Measurements from ENCODE around the gene CTSK.
"Not testable (repeated sequence)": the region's sequence is repeated elsewhere in the genome, so short reads cannot be mapped to it uniquely, and the experiment has no call there.

The CTSK gene

GRCh38 chr1:150808121-150808520 lies at the start of gene CTSK:
CTSK (minus strand) TSS chr1:150808260; CDS start chr1:150806805, 1,455 bp downstream.
- Histone ChIP-seq H3K9ac (ENCODE audit: low read depth, low read length) (no peak within 1 kb of the TSS; the same call in 1 of the 2 replicates), H3K36me3 (ENCODE audit: insufficient read depth, low read length) (peaks cover 5% of the 10 kb centered on the region; the same call in 1 of the 2 replicates), H3K9me3 (ENCODE audit: control insufficient read depth, insufficient read depth, low read length) (no peaks in the 10 kb centered on the region), H3K4me1 (ENCODE audit: insufficient read depth, low read length) (peaks cover 28% of the 10 kb centered on the region)

GRCh38 chr1:150852734-150853133 lies 44.7 kb upstream of the CTSK start:
- H3K4me1 ChIP-seq (ENCODE audit: insufficient read depth, low read length); H3K9ac ChIP-seq (ENCODE audit: low read depth, low read length); H3K36me3 ChIP-seq (ENCODE audit: insufficient read depth, low read length); H3K9me3 ChIP-seq (ENCODE audit: control insufficient read depth, insufficient read depth, low read length): not testable (repeated sequence)

DNA sequence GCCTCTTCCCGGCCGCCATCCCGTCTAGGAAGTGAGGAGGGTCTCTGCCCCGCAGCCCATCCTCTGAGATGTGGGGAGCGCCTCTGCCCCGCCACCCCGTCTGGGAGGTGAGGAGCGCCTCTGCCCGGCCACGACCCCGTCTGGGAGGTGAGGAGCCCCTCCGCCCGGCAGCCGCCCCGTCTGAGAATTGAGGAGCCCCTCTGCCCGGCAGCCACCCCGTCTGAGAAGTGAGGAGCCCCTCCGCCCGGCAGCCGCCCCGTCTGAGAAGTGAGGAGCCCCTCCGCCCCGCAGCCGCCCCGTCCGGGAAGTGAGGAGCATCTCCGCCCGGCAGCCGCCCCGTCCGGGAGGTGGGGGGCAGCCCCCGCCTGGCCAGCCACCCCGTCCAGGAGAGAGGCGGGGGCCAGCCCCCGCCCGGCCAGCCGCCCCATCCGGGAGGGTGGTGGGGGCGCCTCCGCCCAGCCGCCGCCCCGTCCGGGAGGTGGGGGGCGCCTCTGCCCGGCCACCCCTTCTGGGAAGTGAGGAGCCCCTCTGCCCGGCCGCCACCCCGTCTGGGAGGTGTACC lies 42.8 kb upstream of the CTSK start:
- H3K9ac ChIP-seq (ENCODE audit: low read depth, low read length); H3K4me1 ChIP-seq (ENCODE audit: insufficient read depth, low read length); H3K36me3 ChIP-seq (ENCODE audit: insufficient read depth, low read length); H3K9me3 ChIP-seq (ENCODE audit: control insufficient read depth, insufficient read depth, low read length): not testable (repeated sequence)

- H3K36me3 ChIP-seq (ENCODE audit: insufficient read depth, low read length) = no peaks in the 10 kb centered on the region; the same call in 1 of the 2 replicates
- no peaks in the 10 kb centered on the region for H3K9me3 ChIP-seq (ENCODE audit: control insufficient read depth, insufficient read depth, low read length)
- no peaks in the 10 kb centered on the region for H3K4me1 ChIP-seq (ENCODE audit: insufficient read depth, low read length)
- no peak overlapping the region for H3K9ac ChIP-seq (ENCODE audit: low read depth, low read length)
Observed at GRCh38 chr1:150846473-150847146, 38.5 kb upstream of the CTSK start.

GRCh38 chr1:150843474-150843873 lies 35.4 kb upstream of the CTSK start:
- H3K9me3 ChIP-seq (ENCODE audit: control insufficient read depth, insufficient read depth, low read length) = no peaks in the 10 kb centered on the region
- no peaks in the 10 kb centered on the region for H3K4me1 ChIP-seq (ENCODE audit: insufficient read depth, low read length)
- H3K9ac ChIP-seq (ENCODE audit: low read depth, low read length) = no peak overlapping the region
- H3K36me3 ChIP-seq (ENCODE audit: insufficient read depth, low read length) = no peaks in the 10 kb centered on the region; the same call in 1 of the 2 replicates

- Histone ChIP-seq H3K36me3 (ENCODE audit: insufficient read depth, low read length) (no peaks in the 10 kb centered on the region), H3K4me1 (ENCODE audit: insufficient read depth, low read length) (no peaks in the 10 kb centered on the region), H3K9ac (ENCODE audit: low read depth, low read length) (no peak overlapping the region), H3K9me3 (ENCODE audit: control insufficient read depth, insufficient read depth, low read length) (no peaks in the 10 kb centered on the region)
Observed at GRCh38 chr1:150842964-150843363, 34.9 kb upstream of the CTSK start.

DNA sequence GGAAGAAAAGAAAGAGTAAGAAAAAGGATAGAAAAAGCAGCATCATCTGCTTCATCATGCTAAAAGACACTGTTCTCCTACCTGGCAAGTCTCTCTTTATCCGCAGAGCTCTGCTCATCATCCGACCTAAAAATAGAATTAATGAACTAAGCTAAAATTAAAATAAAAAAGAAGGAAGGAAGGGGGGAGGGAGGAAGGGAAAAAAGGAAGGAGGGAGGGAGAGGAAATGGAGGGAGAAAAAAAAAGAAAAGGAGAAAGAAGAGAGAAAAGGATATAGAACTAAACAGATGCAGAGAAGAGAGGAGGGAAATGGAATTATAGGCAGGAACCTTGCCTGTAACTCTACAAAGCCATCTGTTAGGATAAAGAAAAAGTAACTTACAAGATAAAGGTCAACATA lies 34.3 kb upstream of the CTSK start:
- Histone ChIP-seq H3K4me1 (ENCODE audit: insufficient read depth, low read length) (no peaks in the 10 kb centered on the region), H3K36me3 (ENCODE audit: insufficient read depth, low read length) (no peaks in the 10 kb centered on the region), H3K9ac (ENCODE audit: low read depth, low read length) (no peak overlapping the region), H3K9me3 (ENCODE audit: control insufficient read depth, insufficient read depth, low read length) (no peaks in the 10 kb centered on the region)

DNA sequence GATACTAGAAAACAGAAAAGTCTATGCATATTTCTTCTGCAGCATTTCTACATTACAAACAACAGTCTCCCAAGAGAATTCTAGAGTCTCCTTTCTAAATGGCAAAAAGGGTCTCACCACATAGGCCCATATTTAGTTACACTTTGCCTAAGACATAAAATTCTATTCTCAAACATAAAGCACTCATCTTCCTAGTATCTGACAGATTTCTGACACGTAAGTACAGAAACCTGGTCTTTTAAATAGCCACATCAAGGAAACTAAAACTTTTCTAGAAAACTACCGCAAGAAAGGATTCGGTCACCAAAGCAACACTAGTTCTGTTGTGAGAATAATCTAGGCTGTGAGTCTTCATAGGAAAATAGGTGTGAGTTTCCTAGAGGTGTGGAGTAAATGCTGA lies 33.6 kb upstream of the CTSK start:
- Histone ChIP-seq H3K4me1 (ENCODE audit: insufficient read depth, low read length) (no peaks in the 10 kb centered on the region), H3K9me3 (ENCODE audit: control insufficient read depth, insufficient read depth, low read length) (no peaks in the 10 kb centered on the region)

DNA sequence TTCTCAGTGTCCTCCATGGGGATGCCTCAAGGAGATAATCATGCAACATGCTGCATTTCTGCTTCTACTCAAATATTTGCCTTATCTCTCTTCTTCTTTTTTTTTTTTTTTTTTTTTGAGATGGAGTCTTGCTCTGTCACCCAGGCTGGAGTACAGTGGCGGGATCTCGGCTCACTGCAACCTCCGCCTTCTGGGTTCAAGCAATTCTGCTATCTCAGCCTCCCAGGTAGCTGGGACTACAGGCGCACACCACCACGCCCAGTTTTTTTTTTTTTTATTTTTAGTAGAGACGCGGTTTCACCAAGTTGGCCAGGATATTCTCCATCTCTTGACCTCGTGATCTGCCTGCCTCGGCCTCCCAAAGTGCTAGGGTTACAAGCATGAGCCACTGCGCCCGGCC lies 32.8 kb upstream of the CTSK start:
- H3K36me3 ChIP-seq (ENCODE audit: insufficient read depth, low read length) = not testable (repeated sequence)

More for the DNA sequence above, 33.6 kb upstream of the CTSK start:
- Histone ChIP-seq H3K36me3 (ENCODE audit: insufficient read depth, low read length) (no peaks in the 10 kb centered on the region; the same call in 1 of the 2 replicates), H3K9ac (ENCODE audit: low read depth, low read length) (no peak overlapping the region)

DNA sequence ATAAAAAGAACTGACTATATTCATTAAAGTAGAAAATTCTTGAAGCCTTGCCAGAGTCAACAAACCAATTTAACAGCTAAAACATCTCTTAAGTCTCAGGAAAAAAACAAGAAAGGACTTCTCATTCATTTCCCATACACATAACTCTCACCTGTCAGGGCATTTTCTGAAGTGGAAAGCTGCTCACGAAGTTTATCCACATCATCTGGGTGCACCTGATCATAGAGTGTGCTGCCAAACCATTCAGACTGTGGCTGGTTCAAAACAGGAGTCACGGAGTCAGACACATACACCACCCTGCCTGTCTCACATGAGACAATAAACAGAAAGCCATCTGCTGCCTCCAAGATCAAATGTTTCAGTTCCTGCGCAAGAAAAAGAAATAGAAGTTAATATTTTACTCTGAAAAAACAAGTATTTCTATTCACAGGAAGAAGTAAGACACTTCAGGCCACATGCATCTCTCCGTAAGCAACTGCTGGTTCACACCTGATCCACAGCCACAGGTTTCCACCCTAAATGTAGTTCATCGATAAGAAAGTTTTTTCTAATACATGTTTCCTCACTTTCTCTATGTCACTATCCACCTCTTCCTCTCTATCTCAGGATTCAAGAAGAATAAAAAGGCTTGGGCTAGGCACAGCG lies 28.2 kb upstream of the CTSK start:
- Histone ChIP-seq H3K9ac (ENCODE audit: low read depth, low read length) (no peak overlapping the region), H3K4me1 (ENCODE audit: insufficient read depth, low read length) (no peaks in the 10 kb centered on the region), H3K36me3 (ENCODE audit: insufficient read depth, low read length) (peaks cover 4% of the 10 kb centered on the region)

More for the DNA sequence above, 32.8 kb upstream of the CTSK start:
- not testable (repeated sequence) for H3K4me1 ChIP-seq (ENCODE audit: insufficient read depth, low read length); H3K9ac ChIP-seq (ENCODE audit: low read depth, low read length); H3K9me3 ChIP-seq (ENCODE audit: control insufficient read depth, insufficient read depth, low read length)

DNA sequence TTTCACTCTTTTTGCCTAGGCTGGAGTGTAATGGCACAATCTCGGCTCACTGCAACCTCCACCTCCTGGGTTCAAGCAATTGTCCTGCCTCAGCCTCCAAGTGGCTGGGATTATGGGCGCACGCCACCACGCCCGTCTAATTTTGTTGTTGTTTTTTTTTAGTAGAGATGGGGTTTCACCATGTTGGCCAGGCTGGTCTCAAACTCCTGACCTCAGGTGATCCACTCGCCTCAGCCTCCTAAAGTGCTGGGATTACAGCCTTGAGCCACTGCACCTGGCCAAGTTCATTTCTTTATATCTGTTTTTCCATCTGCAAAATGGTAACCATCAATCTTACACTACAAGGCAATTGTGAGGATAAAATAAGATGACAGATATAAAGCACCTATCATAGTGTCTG lies 25.9 kb upstream of the CTSK start:
- H3K4me1 ChIP-seq (ENCODE audit: insufficient read depth, low read length); H3K36me3 ChIP-seq (ENCODE audit: insufficient read depth, low read length); H3K9ac ChIP-seq (ENCODE audit: low read depth, low read length); H3K9me3 ChIP-seq (ENCODE audit: control insufficient read depth, insufficient read depth, low read length): not testable (repeated sequence)

More for the DNA sequence above, 28.2 kb upstream of the CTSK start:
- no peaks in the 10 kb centered on the region for H3K9me3 ChIP-seq (ENCODE audit: control insufficient read depth, insufficient read depth, low read length)

DNA sequence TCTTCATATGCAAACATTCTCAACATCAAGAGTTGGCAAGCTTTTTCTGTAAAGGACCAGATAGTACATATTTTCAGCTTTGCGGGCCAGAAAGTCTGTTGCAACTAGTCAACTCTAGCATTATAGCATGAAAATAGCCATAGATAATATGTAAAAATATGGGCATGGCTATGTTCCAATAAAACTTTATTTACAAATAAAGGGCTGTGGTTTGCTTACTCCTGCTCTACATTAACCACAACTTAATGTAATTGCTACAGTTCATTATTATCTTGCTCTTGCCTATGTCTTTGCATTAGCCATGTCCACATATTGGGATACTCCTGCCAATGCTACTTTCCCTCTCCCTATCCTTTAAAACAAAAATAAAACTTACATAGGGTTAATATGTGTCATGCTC lies 24.5 kb upstream of the CTSK start:
- Histone ChIP-seq H3K9me3 (ENCODE audit: control insufficient read depth, insufficient read depth, low read length) (no peaks in the 10 kb centered on the region), H3K4me1 (ENCODE audit: insufficient read depth, low read length) (no peaks in the 10 kb centered on the region), H3K36me3 (ENCODE audit: insufficient read depth, low read length) (peaks cover 10% of the 10 kb centered on the region), H3K9ac (ENCODE audit: low read depth, low read length) (no peak overlapping the region)

GRCh38 chr1:150829751-150830150 lies 21.7 kb upstream of the CTSK start:
- H3K9ac ChIP-seq (ENCODE audit: low read depth, low read length) = no peak overlapping the region
- H3K36me3 ChIP-seq (ENCODE audit: insufficient read depth, low read length) = peaks cover 13% of the 10 kb centered on the region
- H3K9me3 ChIP-seq (ENCODE audit: control insufficient read depth, insufficient read depth, low read length) = no peaks in the 10 kb centered on the region
- no peaks in the 10 kb centered on the region for H3K4me1 ChIP-seq (ENCODE audit: insufficient read depth, low read length)

DNA sequence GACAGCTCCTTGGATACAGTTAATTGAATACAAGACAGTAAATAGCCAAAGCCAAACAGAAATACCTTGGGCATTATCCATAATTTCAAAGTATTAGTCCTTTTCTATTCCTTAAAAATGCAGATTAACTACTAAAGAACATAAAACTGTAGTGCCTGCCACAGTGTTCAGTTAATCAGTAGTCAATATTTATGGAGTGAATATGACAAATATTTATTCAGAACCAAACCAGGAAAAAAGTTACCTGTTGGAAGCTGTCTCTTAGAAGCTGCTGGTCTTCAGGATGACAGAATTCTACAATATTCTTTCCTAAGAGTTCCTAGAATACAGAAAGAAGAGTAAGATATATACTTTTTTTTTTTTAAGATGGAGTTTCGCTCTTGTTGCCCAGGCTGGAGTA lies 18.2 kb upstream of the CTSK start:
- Histone ChIP-seq H3K4me1 (ENCODE audit: insufficient read depth, low read length) (no peaks in the 10 kb centered on the region), H3K9ac (ENCODE audit: low read depth, low read length) (no peak overlapping the region), H3K36me3 (ENCODE audit: insufficient read depth, low read length) (peaks cover 9% of the 10 kb centered on the region), H3K9me3 (ENCODE audit: control insufficient read depth, insufficient read depth, low read length) (no peaks in the 10 kb centered on the region)
